ENCODE data around the gene COQ5. TPM values are rescaled to one million over a fixed set of nuclear protein-coding genes. Genes with fewer than 3 reads are reported as not detected.
"Not testable (repeated sequence)": the region's sequence is repeated elsewhere in the genome, so short reads cannot be mapped to it uniquely, and the experiment has no call there.

The COQ5 gene
- total and polyA plus RNA-seq, 2 experiments from 2014 or later: 30.7 to 32.6 TPM

GRCh38 chr12:120532701-120533238 lies 3.8 kb upstream of the COQ5 start (continued):
- no peak for TF ChIP-seq EZH2phosphoT487 (IDR thresholded peaks at IDR 0.05; ENCODE audit: unreplicated experiment)
- TF ChIP-seq, protein P1, sequence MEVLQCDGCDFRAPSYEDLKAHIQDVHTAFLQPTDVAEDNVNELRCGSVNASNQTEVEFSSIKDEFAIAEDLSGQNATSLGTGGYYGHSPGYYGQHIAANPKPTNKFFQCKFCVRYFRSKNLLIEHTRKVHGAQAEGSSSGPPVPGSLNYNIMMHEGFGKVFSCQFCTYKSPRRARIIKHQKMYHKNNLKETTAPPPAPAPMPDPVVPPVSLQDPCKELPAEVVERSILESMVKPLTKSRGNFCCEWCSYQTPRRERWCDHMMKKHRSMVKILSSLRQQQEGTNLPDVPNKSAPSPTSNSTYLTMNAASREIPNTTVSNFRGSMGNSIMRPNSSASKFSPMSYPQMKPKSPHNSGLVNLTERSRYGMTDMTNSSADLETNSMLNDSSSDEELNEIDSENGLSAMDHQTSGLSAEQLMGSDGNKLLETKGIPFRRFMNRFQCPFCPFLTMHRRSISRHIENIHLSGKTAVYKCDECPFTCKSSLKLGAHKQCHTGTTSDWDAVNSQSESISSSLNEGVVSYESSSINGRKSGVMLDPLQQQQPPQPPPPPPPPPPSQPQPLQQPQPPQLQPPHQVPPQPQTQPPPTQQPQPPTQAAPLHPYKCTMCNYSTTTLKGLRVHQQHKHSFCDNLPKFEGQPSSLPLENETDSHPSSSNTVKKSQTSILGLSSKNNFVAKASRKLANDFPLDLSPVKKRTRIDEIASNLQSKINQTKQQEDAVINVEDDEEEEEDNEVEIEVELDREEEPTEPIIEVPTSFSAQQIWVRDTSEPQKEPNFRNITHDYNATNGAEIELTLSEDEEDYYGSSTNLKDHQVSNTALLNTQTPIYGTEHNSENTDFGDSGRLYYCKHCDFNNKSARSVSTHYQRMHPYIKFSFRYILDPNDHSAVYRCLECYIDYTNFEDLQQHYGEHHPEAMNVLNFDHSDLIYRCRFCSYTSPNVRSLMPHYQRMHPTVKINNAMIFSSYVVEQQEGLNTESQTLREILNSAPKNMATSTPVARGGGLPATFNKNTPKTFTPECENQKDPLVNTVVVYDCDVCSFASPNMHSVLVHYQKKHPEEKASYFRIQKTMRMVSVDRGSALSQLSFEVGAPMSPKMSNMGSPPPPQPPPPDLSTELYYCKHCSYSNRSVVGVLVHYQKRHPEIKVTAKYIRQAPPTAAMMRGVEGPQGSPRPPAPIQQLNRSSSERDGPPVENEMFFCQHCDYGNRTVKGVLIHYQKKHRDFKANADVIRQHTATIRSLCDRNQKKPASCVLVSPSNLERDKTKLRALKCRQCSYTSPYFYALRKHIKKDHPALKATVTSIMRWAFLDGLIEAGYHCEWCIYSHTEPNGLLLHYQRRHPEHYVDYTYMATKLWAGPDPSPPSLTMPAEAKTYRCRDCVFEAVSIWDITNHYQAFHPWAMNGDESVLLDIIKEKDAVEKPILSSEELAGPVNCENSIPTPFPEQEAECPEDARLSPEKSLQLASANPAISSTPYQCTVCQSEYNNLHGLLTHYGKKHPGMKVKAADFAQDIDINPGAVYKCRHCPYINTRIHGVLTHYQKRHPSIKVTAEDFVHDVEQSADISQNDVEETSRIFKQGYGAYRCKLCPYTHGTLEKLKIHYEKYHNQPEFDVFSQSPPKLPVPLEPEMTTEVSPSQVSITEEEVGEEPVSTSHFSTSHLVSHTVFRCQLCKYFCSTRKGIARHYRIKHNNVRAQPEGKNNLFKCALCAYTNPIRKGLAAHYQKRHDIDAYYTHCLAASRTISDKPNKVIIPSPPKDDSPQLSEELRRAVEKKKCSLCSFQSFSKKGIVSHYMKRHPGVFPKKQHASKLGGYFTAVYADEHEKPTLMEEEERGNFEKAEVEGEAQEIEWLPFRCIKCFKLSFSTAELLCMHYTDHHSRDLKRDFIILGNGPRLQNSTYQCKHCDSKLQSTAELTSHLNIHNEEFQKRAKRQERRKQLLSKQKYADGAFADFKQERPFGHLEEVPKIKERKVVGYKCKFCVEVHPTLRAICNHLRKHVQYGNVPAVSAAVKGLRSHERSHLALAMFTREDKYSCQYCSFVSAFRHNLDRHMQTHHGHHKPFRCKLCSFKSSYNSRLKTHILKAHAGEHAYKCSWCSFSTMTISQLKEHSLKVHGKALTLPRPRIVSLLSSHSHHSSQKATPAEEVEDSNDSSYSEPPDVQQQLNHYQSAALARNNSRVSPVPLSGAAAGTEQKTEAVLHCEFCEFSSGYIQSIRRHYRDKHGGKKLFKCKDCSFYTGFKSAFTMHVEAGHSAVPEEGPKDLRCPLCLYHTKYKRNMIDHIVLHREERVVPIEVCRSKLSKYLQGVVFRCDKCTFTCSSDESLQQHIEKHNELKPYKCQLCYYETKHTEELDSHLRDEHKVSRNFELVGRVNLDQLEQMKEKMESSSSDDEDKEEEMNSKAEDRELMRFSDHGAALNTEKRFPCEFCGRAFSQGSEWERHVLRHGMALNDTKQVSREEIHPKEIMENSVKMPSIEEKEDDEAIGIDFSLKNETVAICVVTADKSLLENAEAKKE (CRISPR knock-in tag; IDR thresholded peaks at IDR 0.05): no peak

- ATAC-seq; H3K27me3 ChIP-seq (ENCODE audit: insufficient read depth); H3K9me3 Mint-ChIP-seq; H3K4me3 ChIP-seq; DNase-seq (ENCODE audit: low spot score); H3K4me3 Mint-ChIP-seq; H4K20me1 ChIP-seq (replicated peaks; ENCODE audit: insufficient read depth); H3K27ac ChIP-seq (ENCODE audit: low read depth); H3K36me3 Mint-ChIP-seq (ENCODE audit: low read depth); H3F3A ChIP-seq (replicated peaks; ENCODE audit: low read depth); H3K4me2 ChIP-seq; H3K27ac Mint-ChIP-seq; H3K36me3 ChIP-seq (ENCODE audit: insufficient read depth); H3K9me2 ChIP-seq (ENCODE audit: insufficient read depth); H3K27me3 Mint-ChIP-seq (ENCODE audit: insufficient read depth, low read depth, poor library complexity): not testable (repeated sequence)
- peaks cover 10% of the 10 kb centered on the region for H3K4me1 ChIP-seq (ENCODE audit: insufficient read depth)
- peaks cover 15% of the 10 kb centered on the region for H3K79me2 ChIP-seq (replicated peaks; ENCODE audit: insufficient read depth)
- H3K4me1 Mint-ChIP-seq: peaks cover 11% of the 10 kb centered on the region; the same call in 2 of the 3 replicates
- H2AFZ ChIP-seq: peak overlapping the region; percentile 9; the same call in 1 of the 2 replicates
Observed at GRCh38 chr12:120530418-120530761, 1.4 kb upstream of the COQ5 start.

Measured in GM23338 (cell line).